Uterus (tissue), 4 donors: ENCODE results near the gene PAFAH1B2. TPM values are rescaled to one million over a fixed set of nuclear protein-coding genes. Genes with fewer than 3 reads are reported as not detected.
A peak's percentile ranks its signal among the peaks of the same experiment; 100 is the strongest.

ENCODE experiments used
- DNase-seq, 2 donors: peaks; one replicate each; pipeline ENCODE4 v3.0.0-alpha.2; 2019 to 2020
- H3K27ac ChIP-seq, 2 donors: fragments of 200-600 bp; sonication (generic); 1 replicate in 1 of 2; 2 replicates in 1 of 2; pipeline ENCODE4 v1.5.1; 2016 to 2018
- H3K27me3 ChIP-seq, 2 donors: fragments of 200-600 bp; sonication (generic); one replicate each; pipeline ENCODE4 v1.5.1; 2018 to 2019; ENCODE audit warnings: control low read depth in 1 of 2
- H3K36me3 ChIP-seq, 2 donors: fragments of 200-600 bp; sonication (generic); one replicate each; pipeline ENCODE4 v1.5.1; 2019; ENCODE audit warnings: control low read depth in 1 of 2
- H3K4me1 ChIP-seq, 2 donors: fragments of 200-600 bp; sonication (generic); one replicate each; pipeline ENCODE4 v1.5.1; 2018 to 2019; ENCODE audit warnings: control low read depth in 1 of 2
- H3K4me3 ChIP-seq, 2 donors: fragments of 200-600 bp; sonication (generic); 1 replicate in 1 of 2; 2 replicates in 1 of 2; pipeline ENCODE4 v1.5.1; 2018 to 2019; ENCODE audit warnings: mild to moderate bottlenecking in 1 of 2
- H3K9me3 ChIP-seq, 2 donors: fragments of 200-600 bp; sonication (generic); one replicate each; pipeline ENCODE4 v1.5.1; 2019; ENCODE audit warnings: control low read depth in 1 of 2
- POLR2A ChIP-seq, 2 donors: fragments of 450-650 bp; IDR thresholded peaks; one replicate each; pipeline ENCODE4 v1.6.1; 2016; ENCODE audit warnings: antibody characterized with exemption in 2 of 2, mild to moderate bottlenecking in 1 of 2, moderate library complexity in 1 of 2
- intact Hi-C: fragments of 100-400 bp; cut with DNase I; formaldehyde crosslinking; loops from one replicate; pipeline ENCODE4 v1.15.1; 2023; ENCODE audit warnings: low total_unique reads
- total RNA-seq, 4 donors: library from RNA; depleted of rRNA in 3 of 4; stranded (reverse); fragments of >200 nt in 3 of 4; gene quantifications; one replicate each; pipeline versions ENCODE4 v1.1.0 to v1.2.4, GENCODE V29; 2014 to 2023
- TF ChIP-seq, protein P1 (sequence below), 4 experiments: fragments of 200-600 bp in 2 of 4; fragments of 450-650 bp in 2 of 4; sonication (generic) in 2 of 4; IDR thresholded peaks; one replicate each; pipeline ENCODE4 v1.5.1; 2016 to 2019; ENCODE audit warnings: antibody characterized with exemption in 4 of 4, mild to moderate bottlenecking in 2 of 4, moderate library complexity in 1 of 4
- donor health status: DM: yes; HTN: yes; CAD: no.

The PAFAH1B2 gene
- total RNA-seq, 4 donors from 2014 or later = 62.8 to 154 (median 128) TPM

DNA sequence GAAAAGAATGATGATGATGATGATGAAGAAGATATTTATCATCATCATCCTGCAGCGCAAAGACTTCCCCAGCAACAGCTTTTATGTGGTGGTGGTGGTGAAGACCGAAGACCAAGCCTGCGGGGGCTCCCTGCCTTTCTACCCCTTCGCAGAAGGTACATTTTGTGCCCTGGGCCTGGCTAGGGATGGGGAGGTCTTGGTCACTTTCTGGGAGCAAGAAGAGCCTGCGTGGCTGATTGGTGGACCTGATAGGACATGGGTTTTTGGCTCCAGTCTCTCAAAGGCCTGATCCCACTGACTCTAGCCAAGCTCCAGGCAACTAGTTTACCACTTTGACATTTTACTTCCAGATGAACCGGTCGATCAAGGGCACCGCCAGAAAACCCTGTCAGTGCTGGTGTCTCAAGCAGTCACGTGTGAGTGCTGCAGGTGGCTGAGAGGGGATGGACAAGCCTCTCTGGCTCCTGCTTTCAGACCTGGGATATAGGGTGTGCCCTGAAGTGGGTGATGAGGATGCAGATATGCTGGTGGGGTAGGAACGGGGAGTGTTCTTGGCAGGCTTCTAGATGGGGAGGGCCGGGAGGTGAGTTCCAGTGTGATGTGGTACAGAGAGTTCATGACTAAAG, 39.8 kb downstream of the PAFAH1B2 start:
- no peaks in the 10 kb centered on the region for H3K36me3 ChIP-seq
- peak in 1 of 2 donors; percentile 10 for DNase-seq

DNA sequence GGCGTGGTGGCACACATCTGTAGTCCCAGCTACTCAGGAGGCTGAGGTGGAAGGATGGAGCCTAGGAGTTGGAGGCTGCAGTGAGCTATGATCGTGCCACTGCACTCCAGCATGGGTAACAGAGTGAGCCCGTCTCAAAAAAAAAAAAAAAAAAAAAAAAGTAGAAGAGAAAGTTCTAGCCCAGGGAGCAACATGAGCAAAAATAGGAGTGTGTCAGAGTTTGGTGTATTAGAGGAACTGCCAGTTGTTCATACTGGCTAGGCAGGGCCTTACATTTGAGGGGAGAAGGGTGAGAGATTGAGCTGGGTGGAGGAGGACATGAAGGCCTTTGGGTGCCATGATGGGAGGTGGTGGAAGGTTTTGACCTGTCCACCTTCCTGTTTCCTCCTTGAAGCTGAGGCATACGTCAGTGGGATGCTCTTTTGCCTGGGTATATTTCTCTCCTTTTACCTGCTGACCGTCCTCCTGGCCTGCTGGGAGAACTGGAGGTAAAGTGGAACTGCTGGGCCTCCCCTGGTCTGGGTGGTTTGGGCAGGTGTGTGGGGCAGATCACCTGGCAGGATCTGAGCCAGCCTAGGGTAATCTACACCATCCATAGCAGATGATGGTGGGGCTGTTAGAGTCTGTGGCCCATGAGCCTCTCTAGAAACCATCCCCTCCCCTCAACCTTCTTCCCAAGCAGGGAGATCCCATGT, 41.8 kb downstream of the PAFAH1B2 start:
- intact Hi-C loops = no loop called here
- peaks cover 0 to 6% of the 10 kb centered on the region in 2 donors for H3K4me1 ChIP-seq

More for the DNA sequence above, 39.8 kb downstream of the PAFAH1B2 start:
- intact Hi-C loops = loop anchor here (5.0 kb wide), 1 partner anchor 43 kb away; no protein-coding TSS in a partner anchor
- H3K27me3 ChIP-seq = no peaks in the 10 kb centered on the region
- H3K4me3 ChIP-seq = no peak overlapping the region
- no peak for TF ChIP-seq POLR2A (IDR thresholded peaks at IDR 0.05)
- TF ChIP-seq, protein P1, sequence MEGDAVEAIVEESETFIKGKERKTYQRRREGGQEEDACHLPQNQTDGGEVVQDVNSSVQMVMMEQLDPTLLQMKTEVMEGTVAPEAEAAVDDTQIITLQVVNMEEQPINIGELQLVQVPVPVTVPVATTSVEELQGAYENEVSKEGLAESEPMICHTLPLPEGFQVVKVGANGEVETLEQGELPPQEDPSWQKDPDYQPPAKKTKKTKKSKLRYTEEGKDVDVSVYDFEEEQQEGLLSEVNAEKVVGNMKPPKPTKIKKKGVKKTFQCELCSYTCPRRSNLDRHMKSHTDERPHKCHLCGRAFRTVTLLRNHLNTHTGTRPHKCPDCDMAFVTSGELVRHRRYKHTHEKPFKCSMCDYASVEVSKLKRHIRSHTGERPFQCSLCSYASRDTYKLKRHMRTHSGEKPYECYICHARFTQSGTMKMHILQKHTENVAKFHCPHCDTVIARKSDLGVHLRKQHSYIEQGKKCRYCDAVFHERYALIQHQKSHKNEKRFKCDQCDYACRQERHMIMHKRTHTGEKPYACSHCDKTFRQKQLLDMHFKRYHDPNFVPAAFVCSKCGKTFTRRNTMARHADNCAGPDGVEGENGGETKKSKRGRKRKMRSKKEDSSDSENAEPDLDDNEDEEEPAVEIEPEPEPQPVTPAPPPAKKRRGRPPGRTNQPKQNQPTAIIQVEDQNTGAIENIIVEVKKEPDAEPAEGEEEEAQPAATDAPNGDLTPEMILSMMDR (IDR thresholded peaks at IDR 0.05) = no peak
- H3K9me3 ChIP-seq = no peaks in the 10 kb centered on the region
- no peak overlapping the region for H3K27ac ChIP-seq
- H3K4me1 ChIP-seq = peaks cover 0 to 10% of the 10 kb centered on the region in 2 donors

DNA sequence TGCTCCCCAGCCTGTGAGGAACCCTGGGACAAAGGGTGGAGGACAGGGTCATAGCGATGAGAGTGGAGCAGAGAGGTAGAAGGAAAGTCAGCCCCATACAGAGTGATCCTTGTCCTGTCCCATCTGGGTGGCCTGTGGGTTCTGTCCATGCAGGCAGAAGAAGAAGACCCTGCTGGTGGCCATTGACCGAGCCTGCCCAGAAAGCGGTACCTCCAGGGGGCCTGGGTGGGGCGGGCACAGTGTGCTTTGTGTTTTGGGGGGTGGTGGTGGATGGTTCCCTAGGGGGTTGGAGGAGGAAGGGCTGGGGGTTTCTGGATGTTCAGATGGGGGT, 42.3 kb downstream of the PAFAH1B2 start:
- Histone ChIP-seq H3K27ac (no peak overlapping the region), H3K4me1 (peaks cover 0 to 2% of the 10 kb centered on the region in 2 donors), H3K36me3 (no peaks in the 10 kb centered on the region), H3K9me3 (no peaks in the 10 kb centered on the region), H3K4me3 (no peak overlapping the region), H3K27me3 (no peaks in the 10 kb centered on the region)
- DNase-seq = peak in 1 of 2 donors; percentile 11
- no peak for TF ChIP-seq POLR2A (IDR thresholded peaks at IDR 0.05)
- TF ChIP-seq, protein P1 (IDR thresholded peaks at IDR 0.05) = no peak
- intact Hi-C loops = no loop called here

More for the DNA sequence above, 41.8 kb downstream of the PAFAH1B2 start:
- H3K36me3 ChIP-seq = no peaks in the 10 kb centered on the region
- no peak overlapping the region for H3K4me3 ChIP-seq
- peak in 1 of 2 donors; percentile 9 for DNase-seq
- no peaks in the 10 kb centered on the region for H3K9me3 ChIP-seq
- H3K27me3 ChIP-seq = no peaks in the 10 kb centered on the region
- TF ChIP-seq, protein P1 (IDR thresholded peaks at IDR 0.05) = no peak
- no peak for TF ChIP-seq POLR2A (IDR thresholded peaks at IDR 0.05)
- H3K27ac ChIP-seq = no peak overlapping the region

DNA sequence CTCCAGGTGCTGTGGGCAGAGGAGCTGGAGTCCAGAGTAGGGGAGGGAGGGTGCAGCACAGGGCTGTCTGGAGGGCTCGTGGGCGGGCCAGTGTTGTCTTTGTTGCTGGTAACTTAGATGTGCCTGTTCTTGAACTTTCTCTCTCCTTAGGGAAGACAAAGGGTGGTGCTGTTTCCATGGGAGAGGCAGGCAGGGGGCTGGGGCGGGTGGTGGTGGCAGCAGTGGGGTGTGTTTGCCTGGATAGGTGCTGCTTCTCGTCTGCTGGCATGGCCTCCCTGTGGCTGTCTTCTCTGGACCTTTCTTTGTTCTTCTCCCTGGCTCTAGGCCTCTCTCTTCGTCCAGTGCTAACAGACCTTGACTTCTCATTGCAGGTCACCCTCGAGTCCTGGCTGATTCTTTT, 42.9 kb downstream of the PAFAH1B2 start:
- intact Hi-C loops = no loop called here
- TF ChIP-seq POLR2A (IDR thresholded peaks at IDR 0.05) = no peak
- TF ChIP-seq, protein P1 (IDR thresholded peaks at IDR 0.05) = no peak
- H3K4me1 ChIP-seq = no peaks in the 10 kb centered on the region
- H3K36me3 ChIP-seq = no peaks in the 10 kb centered on the region
- H3K27ac ChIP-seq = no peak overlapping the region
- DNase-seq = peak in 1 of 2 donors; percentile 9
- no peaks in the 10 kb centered on the region for H3K9me3 ChIP-seq
- H3K4me3 ChIP-seq = no peak overlapping the region
- H3K27me3 ChIP-seq = no peaks in the 10 kb centered on the region

DNA sequence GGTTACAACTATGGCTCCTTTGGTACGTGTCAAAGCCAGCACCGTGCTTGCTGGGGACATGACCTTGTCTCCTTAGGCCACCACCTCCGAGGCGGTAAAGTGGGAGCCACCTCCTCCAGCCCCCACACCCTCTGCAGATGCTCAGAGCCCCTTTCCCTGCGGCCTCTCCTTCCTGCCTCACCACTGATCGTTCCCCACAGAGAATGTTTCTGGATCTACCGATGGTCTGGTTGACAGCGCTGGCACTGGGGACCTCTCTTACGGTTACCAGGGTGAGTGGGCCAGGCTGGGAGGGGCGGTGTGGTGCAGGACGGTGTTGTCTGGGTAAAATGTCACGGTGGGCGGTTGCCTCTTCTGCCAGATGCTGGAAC, 43.3 kb downstream of the PAFAH1B2 start:
- no peak overlapping the region for H3K4me3 ChIP-seq
- intact Hi-C loops = no loop called here
- no peaks in the 10 kb centered on the region for H3K36me3 ChIP-seq
- peak in 1 of 2 donors; percentile 14 for DNase-seq
- no peaks in the 10 kb centered on the region for H3K4me1 ChIP-seq
- H3K27ac ChIP-seq = no peak overlapping the region
- H3K9me3 ChIP-seq = no peaks in the 10 kb centered on the region
- no peaks in the 10 kb centered on the region for H3K27me3 ChIP-seq
- TF ChIP-seq, protein P1 (IDR thresholded peaks at IDR 0.05) = no peak
- TF ChIP-seq POLR2A (IDR thresholded peaks at IDR 0.05) = no peak
